Smooth muscle cell (in vitro differentiated cells): ENCODE results near the gene GCH1. TPM values are rescaled to one million over a fixed set of nuclear protein-coding genes. Genes with fewer than 3 reads are reported as not detected.

Experiments
- DNase-seq: peaks from one replicate; lab custom pipeline; 2025; ENCODE audit not compliant: unreplicated experiment; lab: John Stamatoyannopoulos, UW
- H2AFZ ChIP-seq: fragments of 200-600 bp; sonication (generic); 2 replicates; pipeline ENCODE4 v1.6.0; 2016; ENCODE audit warnings: antibody characterized with exemption, low read depth, mild to moderate bottlenecking
- H3F3A ChIP-seq: fragments of 200-600 bp; sonication (generic); 2 replicates; pipeline ENCODE4 v1.6.0; 2017; ENCODE audit warnings: antibody characterized with exemption, low read depth
- H3K27ac ChIP-seq: fragments of 200-600 bp; sonication (generic); 2 replicates; pipeline ENCODE4 v1.5.1; 2016; ENCODE audit warnings: low read depth, mild to moderate bottlenecking
- H3K27me3 ChIP-seq: fragments of 200-600 bp; sonication (generic); 2 replicates; pipeline ENCODE4 v1.6.1; 2016; ENCODE audit warnings: low read depth, mild to moderate bottlenecking
- H3K36me3 ChIP-seq: fragments of 200-600 bp; sonication (generic); 2 replicates; pipeline ENCODE4 v1.5.1; 2016; ENCODE audit warnings: low read depth
- H3K4me1 ChIP-seq: fragments of 200-600 bp; sonication (generic); 2 replicates; pipeline ENCODE4 v1.5.1; 2016; ENCODE audit warnings: low read depth
- H3K4me2 ChIP-seq: fragments of 200-600 bp; sonication (generic); 2 replicates; pipeline ENCODE4 v1.6.0; 2016; ENCODE audit warnings: mild to moderate bottlenecking
- H3K4me3 ChIP-seq: fragments of 200-600 bp; sonication (generic); 2 replicates; pipeline ENCODE4 v1.5.1; 2016; ENCODE audit warnings: mild to moderate bottlenecking
- H3K79me2 ChIP-seq: fragments of 200-600 bp; sonication (generic); 2 replicates; pipeline ENCODE4 v1.6.0; 2016; ENCODE audit warnings: low read depth, mild to moderate bottlenecking
- H3K9ac ChIP-seq: fragments of 200-600 bp; sonication (generic); 2 replicates; pipeline ENCODE4 v1.6.0; 2016; ENCODE audit warnings: low read depth
- H3K9me3 ChIP-seq: fragments of 200-600 bp; sonication (generic); replicated peaks from 2 replicates; pipeline ENCODE4 v1.5.1; 2016; ENCODE audit warnings: low read depth
- H4K20me1 ChIP-seq: fragments of 200-600 bp; sonication (generic); 2 replicates; pipeline ENCODE4 v1.6.0; 2016; ENCODE audit warnings: low read depth
- WGBS: methylation state at CpG from one replicate; pipeline ENCODE4 v1.1.7; 2016; ENCODE audit warnings: low lambda C conversion rate; 5-methylcytosine and 5-hydroxymethylcytosine counted together
- polyA plus RNA-seq: library from polyadenylated mRNA; unstranded; fragments of >200 nt; fragmentation: Nextera tagmentation; extraction: Ambion mirVana; gene quantifications from 2 replicates; pipeline ENCODE4 v1.2.1, GENCODE V29; 2016
- total RNA-seq: library from RNA; depleted of rRNA; stranded (reverse); fragments of >200 nt; gene quantifications from 2 replicates; pipeline ENCODE4 v1.2.3, GENCODE V29; 2014
- TF ChIP-seq, protein P1 (sequence below): fragments of 200-600 bp; sonication (generic); IDR thresholded peaks from 2 replicates; pipeline ENCODE4 v1.5.1; 2017; ENCODE audit warnings: borderline replicate concordance, mild to moderate bottlenecking, antibody characterized with exemption; ENCODE audit not compliant: insufficient read depth, poor library complexity, severe bottlenecking

Gene GCH1
- total and polyA plus RNA-seq, 2 experiments from 2014 or later, result 0.70 to 2.1 TPM

DNA sequence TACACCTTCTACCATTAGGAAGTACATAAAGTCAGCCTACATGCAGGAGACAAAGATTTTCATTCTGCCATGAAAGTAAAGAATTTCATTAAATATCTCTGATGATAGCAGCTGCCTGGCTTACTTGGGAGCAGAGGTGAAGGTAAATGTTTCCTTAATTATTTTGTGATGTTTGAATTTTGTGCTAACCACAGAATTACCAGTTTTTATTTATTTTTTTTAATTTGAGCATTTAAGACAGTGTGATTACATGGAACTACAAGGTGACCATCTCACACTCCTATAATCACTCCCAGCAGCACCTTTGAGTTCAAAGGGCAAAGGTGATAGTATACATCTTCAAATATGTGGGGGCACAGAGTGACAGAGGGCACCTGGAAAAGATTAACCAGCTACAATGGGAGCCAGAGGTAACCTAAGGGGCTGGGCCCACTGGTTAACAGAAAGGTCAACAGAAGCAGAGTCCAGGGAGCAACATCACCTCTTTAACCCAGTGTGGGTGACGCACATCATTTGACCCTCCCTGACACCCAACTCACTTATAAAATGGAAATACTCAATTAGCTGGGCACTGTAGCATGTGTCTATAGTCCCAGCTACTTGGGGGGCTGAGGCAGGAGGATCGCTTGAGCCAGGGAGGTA, 65.0 kb downstream of the GCH1 start:
- Histone ChIP-seq H3K9ac (no peak overlapping the region), H3F3A (no peaks in the 10 kb centered on the region), H2AFZ (no peak overlapping the region), H3K27me3 (no peaks in the 10 kb centered on the region), H3K36me3 (no peaks in the 10 kb centered on the region), H3K4me3 (no peak overlapping the region), H3K79me2 (no peaks in the 10 kb centered on the region), H3K4me1 (no peaks in the 10 kb centered on the region), H3K4me2 (no peak overlapping the region), H3K9me3 (no peaks in the 10 kb centered on the region), H3K27ac (no peak overlapping the region), H4K20me1 (no peaks in the 10 kb centered on the region)
- WGBS, result 90% methylated on average over 2 of the region's 2 CpGs
- DNase-seq, result no peak
- TF ChIP-seq, protein P1, sequence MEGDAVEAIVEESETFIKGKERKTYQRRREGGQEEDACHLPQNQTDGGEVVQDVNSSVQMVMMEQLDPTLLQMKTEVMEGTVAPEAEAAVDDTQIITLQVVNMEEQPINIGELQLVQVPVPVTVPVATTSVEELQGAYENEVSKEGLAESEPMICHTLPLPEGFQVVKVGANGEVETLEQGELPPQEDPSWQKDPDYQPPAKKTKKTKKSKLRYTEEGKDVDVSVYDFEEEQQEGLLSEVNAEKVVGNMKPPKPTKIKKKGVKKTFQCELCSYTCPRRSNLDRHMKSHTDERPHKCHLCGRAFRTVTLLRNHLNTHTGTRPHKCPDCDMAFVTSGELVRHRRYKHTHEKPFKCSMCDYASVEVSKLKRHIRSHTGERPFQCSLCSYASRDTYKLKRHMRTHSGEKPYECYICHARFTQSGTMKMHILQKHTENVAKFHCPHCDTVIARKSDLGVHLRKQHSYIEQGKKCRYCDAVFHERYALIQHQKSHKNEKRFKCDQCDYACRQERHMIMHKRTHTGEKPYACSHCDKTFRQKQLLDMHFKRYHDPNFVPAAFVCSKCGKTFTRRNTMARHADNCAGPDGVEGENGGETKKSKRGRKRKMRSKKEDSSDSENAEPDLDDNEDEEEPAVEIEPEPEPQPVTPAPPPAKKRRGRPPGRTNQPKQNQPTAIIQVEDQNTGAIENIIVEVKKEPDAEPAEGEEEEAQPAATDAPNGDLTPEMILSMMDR, result no peak

DNA sequence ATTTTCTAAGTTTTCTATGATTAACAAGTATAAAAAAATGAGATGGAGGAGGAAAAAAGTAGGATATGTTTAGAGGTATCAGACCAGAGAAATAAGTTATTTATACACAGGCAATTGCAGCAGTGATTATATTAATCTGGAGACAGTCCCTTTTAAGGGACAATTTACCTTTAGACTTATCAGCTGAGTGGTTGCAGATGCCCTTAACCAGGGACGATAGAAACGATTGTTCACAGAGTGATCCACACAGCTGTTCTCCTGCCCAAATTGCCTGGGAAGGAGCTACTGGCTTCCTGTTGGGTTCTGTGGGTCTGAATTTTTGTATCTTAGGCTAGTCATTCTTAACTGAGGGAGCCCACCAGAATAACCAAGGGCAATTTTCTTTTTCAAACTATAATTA, 66.4 kb downstream of the GCH1 start:
- TF ChIP-seq, protein P1, result no peak
- H3K4me1 ChIP-seq, result no peaks in the 10 kb centered on the region
- no peaks in the 10 kb centered on the region for H3K27me3 ChIP-seq
- H3F3A ChIP-seq, result no peaks in the 10 kb centered on the region
- H3K4me3 ChIP-seq, result no peak overlapping the region
- H3K27ac ChIP-seq, result no peak overlapping the region
- no peaks in the 10 kb centered on the region for H3K79me2 ChIP-seq
- no peak overlapping the region for H2AFZ ChIP-seq
- H3K9me3 ChIP-seq, result no peaks in the 10 kb centered on the region
- no peak overlapping the region for H3K9ac ChIP-seq
- 72% methylated on average over 2 of the region's 2 CpGs for WGBS
- H4K20me1 ChIP-seq, result no peaks in the 10 kb centered on the region
- no peak overlapping the region for H3K4me2 ChIP-seq
- DNase-seq, result no peak
- no peaks in the 10 kb centered on the region for H3K36me3 ChIP-seq

GRCh38 chr14:54834727-54835126, 67.9 kb downstream of the GCH1 start:
- no peaks in the 10 kb centered on the region for H3K9me3 ChIP-seq
- H2AFZ ChIP-seq, result no peak overlapping the region
- H3K36me3 ChIP-seq, result no peaks in the 10 kb centered on the region
- no peak overlapping the region for H3K9ac ChIP-seq
- no peaks in the 10 kb centered on the region for H3K4me1 ChIP-seq
- no peaks in the 10 kb centered on the region for H3F3A ChIP-seq
- TF ChIP-seq, protein P1, result no peak
- no peak overlapping the region for H3K4me2 ChIP-seq
- H3K27me3 ChIP-seq, result no peaks in the 10 kb centered on the region
- H3K4me3 ChIP-seq, result no peak overlapping the region
- H3K27ac ChIP-seq, result no peak overlapping the region
- H4K20me1 ChIP-seq, result no peaks in the 10 kb centered on the region
- no peaks in the 10 kb centered on the region for H3K79me2 ChIP-seq
- WGBS, result 93% methylated on average over 6 of the region's 6 CpGs
- DNase-seq, result no peak

GRCh38 chr14:54834081-54834480, 68.5 kb downstream of the GCH1 start:
- Histone ChIP-seq H3K27me3 (no peaks in the 10 kb centered on the region), H2AFZ (no peak overlapping the region), H3K4me3 (no peak overlapping the region), H3K9ac (no peak overlapping the region), H3K4me1 (no peaks in the 10 kb centered on the region), H3K9me3 (no peaks in the 10 kb centered on the region), H3F3A (no peaks in the 10 kb centered on the region), H4K20me1 (no peaks in the 10 kb centered on the region), H3K36me3 (no peaks in the 10 kb centered on the region), H3K27ac (no peak overlapping the region), H3K4me2 (no peak overlapping the region), H3K79me2 (no peaks in the 10 kb centered on the region)
- TF ChIP-seq, protein P1, result no peak
- no peak for DNase-seq
